Natural killer cell (primary cell): ENCODE data around the gene SLC16A11. TPM values are rescaled to one million over a fixed set of nuclear protein-coding genes. Genes with fewer than 3 reads are reported as not detected.

ENCODE experiments used
- ATAC-seq, 3 donors: fragments of 150-1000 bp in 2 of 3; fragments of 200-7000 bp in 1 of 3; cut with Tn5 transposase; 1 replicate in 1 of 3; 2 replicates in 2 of 3; pipeline ENCODE4 v1.10.0; 2021; ENCODE audit warnings: mild to moderate bottlenecking in 2 of 3, moderate library complexity in 2 of 3
- DNase-seq, 2 donors: peaks; one replicate each; pipeline versions ENCODE4 v3.0.0 to v3.0.0-alpha.2; 2013 to 2021; ENCODE audit warnings: mixed read lengths in 1 of 2
- H3K27ac ChIP-seq: one replicate; pipeline ENCODE4 v1.5.1; 2013; ENCODE audit warnings: mild to moderate bottlenecking, low read length
- H3K27me3 ChIP-seq: one replicate; pipeline ENCODE4 v1.6.1; 2013; ENCODE audit warnings: low read length; ENCODE audit not compliant: control insufficient read depth, insufficient read depth
- H3K36me3 ChIP-seq: one replicate; pipeline ENCODE4 v1.6.1; 2013; ENCODE audit warnings: low read length; ENCODE audit not compliant: control insufficient read depth, insufficient read depth
- H3K4me1 ChIP-seq: one replicate; pipeline ENCODE4 v1.6.1; 2013; ENCODE audit warnings: low read length; ENCODE audit not compliant: control insufficient read depth, insufficient read depth
- H3K4me3 ChIP-seq: one replicate; pipeline ENCODE4 v1.5.1; 2013; ENCODE audit warnings: low read length
- H3K9me3 ChIP-seq: one replicate; pipeline ENCODE4 v1.6.1; 2013; ENCODE audit warnings: low read length; ENCODE audit not compliant: control insufficient read depth, insufficient read depth
- H3K27ac Mint-ChIP-seq, 2 donors: one replicate each; pipeline ENCODE4 v1.8.0; 2022; ENCODE audit warnings: mild to moderate bottlenecking in 2 of 2, mixed read lengths in 2 of 2, moderate library complexity in 1 of 2
- H3K27me3 Mint-ChIP-seq, 2 donors: one replicate each; pipeline ENCODE4 v1.8.0; 2022; ENCODE audit warnings: low read depth in 2 of 2, mixed read lengths in 2 of 2
- H3K36me3 Mint-ChIP-seq: one replicate; pipeline ENCODE4 v1.8.0; 2022; ENCODE audit warnings: mixed read lengths
- H3K4me1 Mint-ChIP-seq, 2 donors: one replicate each; pipeline ENCODE4 v1.8.0; 2022; ENCODE audit warnings: mixed read lengths in 2 of 2
- H3K4me3 Mint-ChIP-seq: one replicate; pipeline ENCODE4 v1.8.0; 2022; ENCODE audit warnings: mild to moderate bottlenecking, moderate library complexity, mixed read lengths
- H3K9me3 Mint-ChIP-seq, 2 donors: one replicate each; pipeline ENCODE4 v1.8.0; 2022; ENCODE audit warnings: mixed read lengths in 2 of 2
- CTCF ChIP-seq: fragments of 200-600 bp; IDR thresholded peaks from one replicate; pipeline ENCODE4 v1.8.0; 2022; ENCODE audit warnings: antibody characterized with exemption
- WGBS: methylation state at CpG from one replicate; pipeline ENCODE4 v1.1.7; 2013; ENCODE audit warnings: missing lambda C conversion rate; ENCODE audit not compliant: insufficient coverage; 5-methylcytosine and 5-hydroxymethylcytosine counted together
- intact Hi-C: fragments of 100-400 bp; cut with micrococcal nuclease; formaldehyde crosslinking; loops from one replicate; pipeline ENCODE4 v1.14.2; 2022
- total RNA-seq, 4 donors: library from RNA; stranded (reverse); fragments of 120-200 nt in 1 of 4; gene quantifications; one replicate each; pipeline versions ENCODE4 v1.2.3 to v1.2.4, GENCODE V29; 2013 to 2022

Gene SLC16A11
- total RNA-seq, 3 donors from 2014 or later (not counting 1 experiment from before 2014, with no cell fraction given) = 1.2 to 2.5 (median 1.6) TPM

DNA sequence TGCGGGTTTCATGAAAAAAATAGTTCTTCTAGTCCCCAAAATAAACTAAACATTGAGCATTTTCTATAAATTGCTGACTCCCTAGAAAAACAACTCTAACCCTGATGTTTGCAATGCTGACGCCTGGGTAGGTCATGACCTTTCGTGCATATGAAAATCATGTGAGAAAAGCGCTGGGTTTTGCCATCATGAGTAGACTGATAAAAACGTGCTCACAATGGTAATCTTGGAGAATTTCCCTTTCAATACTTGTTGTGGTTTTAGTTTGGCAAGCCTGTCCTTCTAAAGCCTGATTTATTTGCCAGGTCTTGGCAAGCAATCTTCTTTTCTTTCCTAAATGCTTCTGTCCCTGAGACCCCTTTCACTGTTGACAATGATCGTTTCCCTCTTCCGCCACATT lies 40.2 kb upstream of the SLC16A11 start:
- DNase-seq (no peak), ATAC-seq (no peak)
- no peaks in the 10 kb centered on the region for H3K36me3 Mint-ChIP-seq
- intact Hi-C loops = loop anchor here (5.0 kb wide), 1 partner anchor 37 kb away; no protein-coding TSS in a partner anchor
- peaks cover 41 to 45% of the 10 kb centered on the region in 2 donors for H3K4me1 Mint-ChIP-seq
- H3K4me3 Mint-ChIP-seq = peak overlapping the region; percentile 22
- no peak overlapping the region for H3K27ac ChIP-seq
- 33% methylated on average over 7 of the region's 7 CpGs for WGBS
- peaks cover 13 to 15% of the 10 kb centered on the region in 2 donors for H3K27me3 Mint-ChIP-seq
- no peaks in the 10 kb centered on the region for H3K9me3 Mint-ChIP-seq
- H3K9me3 ChIP-seq = no peaks in the 10 kb centered on the region
- no peak for TF ChIP-seq CTCF
- peaks cover 3% of the 10 kb centered on the region for H3K27me3 ChIP-seq
- no peaks in the 10 kb centered on the region for H3K36me3 ChIP-seq
- no peak overlapping the region for H3K4me3 ChIP-seq
- H3K4me1 ChIP-seq = peaks cover 40% of the 10 kb centered on the region
- H3K27ac Mint-ChIP-seq = no peak overlapping the region

DNA sequence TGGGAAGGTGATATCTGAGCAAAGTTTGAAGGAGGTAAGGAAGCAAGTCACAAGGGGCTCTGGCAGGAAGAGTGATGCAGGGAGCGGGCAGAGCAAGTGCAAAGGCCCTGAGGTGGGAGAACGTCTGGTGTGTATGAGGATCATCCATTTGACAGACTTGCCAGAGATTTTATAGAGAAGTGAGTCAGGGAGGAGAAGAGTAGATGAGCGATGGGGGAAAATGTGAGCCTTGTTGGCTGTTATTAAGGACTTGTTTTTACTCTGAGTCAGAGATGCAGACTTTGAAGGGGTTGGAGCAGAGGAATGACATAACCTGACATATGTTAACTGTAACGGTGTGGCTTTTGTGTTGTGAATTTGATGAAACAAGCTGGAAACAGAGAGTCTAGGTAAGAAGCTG lies 39.7 kb upstream of the SLC16A11 start:
- peaks cover 3% of the 10 kb centered on the region for H3K27me3 ChIP-seq
- H3K4me1 Mint-ChIP-seq = peaks cover 41 to 50% of the 10 kb centered on the region in 2 donors
- no peak overlapping the region for H3K27ac Mint-ChIP-seq
- no peak overlapping the region for H3K27ac ChIP-seq
- no peaks in the 10 kb centered on the region for H3K9me3 Mint-ChIP-seq
- no peak for TF ChIP-seq CTCF
- ATAC-seq (no peak), DNase-seq (no peak)
- intact Hi-C loops = loop anchor here (5.0 kb wide), 1 partner anchor 36 kb away; no protein-coding TSS in a partner anchor
- H3K4me3 Mint-ChIP-seq = peak overlapping the region; percentile 14
- H3K36me3 Mint-ChIP-seq = no peaks in the 10 kb centered on the region
- H3K4me3 ChIP-seq = no peak overlapping the region
- no peaks in the 10 kb centered on the region for H3K9me3 ChIP-seq
- peaks cover 13 to 15% of the 10 kb centered on the region in 2 donors for H3K27me3 Mint-ChIP-seq
- 89% methylated on average over 4 of the region's 4 CpGs for WGBS
- peaks cover 40% of the 10 kb centered on the region for H3K4me1 ChIP-seq
- no peaks in the 10 kb centered on the region for H3K36me3 ChIP-seq

DNA sequence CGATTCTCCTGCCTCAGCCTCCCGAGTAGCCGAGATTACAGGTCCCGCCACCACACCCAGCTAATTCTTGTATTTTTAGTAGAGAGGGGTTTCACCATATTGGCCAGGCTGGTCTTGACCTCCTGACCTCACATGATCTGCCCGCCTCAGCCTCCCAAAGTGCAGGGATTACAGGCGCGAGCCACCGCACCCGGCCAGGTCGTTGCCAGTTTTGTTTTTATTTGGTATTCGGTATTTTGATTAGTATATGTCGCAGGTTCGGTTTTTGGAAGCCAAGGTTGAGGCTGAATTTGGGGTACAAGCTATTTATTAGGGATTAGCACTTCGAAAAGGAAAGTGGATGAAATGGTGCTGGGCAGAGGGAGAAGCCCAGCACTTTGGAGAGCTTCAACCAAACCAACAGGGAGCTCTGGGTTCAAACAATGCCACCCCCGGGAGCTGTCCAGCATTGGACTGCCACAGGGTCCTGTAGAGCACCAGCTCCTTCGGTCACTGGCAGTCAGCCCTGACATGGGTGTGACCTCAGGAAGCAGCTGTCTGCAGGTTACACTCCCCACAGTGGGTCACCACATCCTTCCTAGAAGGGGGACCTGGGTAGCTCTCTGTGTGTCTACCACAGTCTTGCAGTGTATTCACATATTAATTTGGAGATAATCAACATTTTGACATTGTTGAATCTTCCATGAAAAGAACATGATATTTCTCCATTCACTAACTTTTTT lies 37.6 kb upstream of the SLC16A11 start:
- Mint-ChIP-seq H3K9me3 (no peaks in the 10 kb centered on the region), H3K36me3 (no peaks in the 10 kb centered on the region), H3K4me3 (peak overlapping the region; percentile 75), H3K27ac (peak overlapping the region in 1 of 2 donors; percentile 32), H3K27me3 (peaks cover 11 to 12% of the 10 kb centered on the region in 2 donors), H3K4me1 (peaks cover 41 to 69% of the 10 kb centered on the region in 2 donors)
- no peaks in the 10 kb centered on the region for H3K9me3 ChIP-seq
- H3K4me3 ChIP-seq = no peak overlapping the region
- 74% methylated on average over 13 of the region's 16 CpGs for WGBS
- intact Hi-C loops = loop anchor here (5.0 kb wide), 1 partner anchor 34 kb away; no protein-coding TSS in a partner anchor
- ATAC-seq = peak; percentile 95 to 100 (median 97)
- peaks cover 40% of the 10 kb centered on the region for H3K4me1 ChIP-seq
- DNase-seq = peak; percentile 53 to 60
- H3K27ac ChIP-seq = no peak overlapping the region
- peaks cover 3% of the 10 kb centered on the region for H3K27me3 ChIP-seq
- TF ChIP-seq CTCF = no peak
- H3K36me3 ChIP-seq = no peaks in the 10 kb centered on the region
